Right ventricle myocardium superior (tissue), 1 donor: ENCODE results near the gene DNAJB6. TPM values are rescaled to one million over a fixed set of nuclear protein-coding genes. Genes with fewer than 3 reads are reported as not detected.
A peak's percentile ranks its signal among the peaks of the same experiment; 100 is the strongest.

Experiments used
- ATAC-seq: fragments of 200-7000 bp; cut with Tn5 transposase; one replicate; pipeline ENCODE4 v1.9.1; 2020; ENCODE audit warnings: mild to moderate bottlenecking; ENCODE audit not compliant: poor library complexity
- DNase-seq: peaks from one replicate; pipeline ENCODE4 v3.0.0-alpha.2; 2020
- intact Hi-C: fragments of 100-400 bp; cut with DNase I; formaldehyde crosslinking; loops from one replicate; pipeline ENCODE4 v1.11.2; 2022
- long read RNA-seq: library from polyadenylated mRNA; unstranded; transcript quantifications from one replicate; pipeline ENCODE4 v2.0.0, GENCODE V29; 2021
- total RNA-seq: library from RNA; stranded (reverse); fragmentation: NEBNext Ultra II Directional; extraction: Animal tissue kit (Norgen Biotek cat#: 25700); gene quantifications from one replicate; pipeline ENCODE4 v1.2.1, GENCODE V29; 2021
- donor health status: DM: no; HTN: yes; CAD: no; lungs with severe emphysema.

Gene DNAJB6
- 191 TPM for total RNA-seq
- long read RNA-seq, transcript DNAJB6-204 (8 exons, 1,609 nt): minor isoform, 32 of 735 reads
- long read RNA-seq, transcript DNAJB6-201 (10 exons, 2,527 nt): major isoform, 624 of 735 reads
- long read RNA-seq, partial matches to known transcripts: 24 of 735 reads
- long read RNA-seq, other reads (novel, unspliced or antisense): 55 of 735 reads

DNA sequence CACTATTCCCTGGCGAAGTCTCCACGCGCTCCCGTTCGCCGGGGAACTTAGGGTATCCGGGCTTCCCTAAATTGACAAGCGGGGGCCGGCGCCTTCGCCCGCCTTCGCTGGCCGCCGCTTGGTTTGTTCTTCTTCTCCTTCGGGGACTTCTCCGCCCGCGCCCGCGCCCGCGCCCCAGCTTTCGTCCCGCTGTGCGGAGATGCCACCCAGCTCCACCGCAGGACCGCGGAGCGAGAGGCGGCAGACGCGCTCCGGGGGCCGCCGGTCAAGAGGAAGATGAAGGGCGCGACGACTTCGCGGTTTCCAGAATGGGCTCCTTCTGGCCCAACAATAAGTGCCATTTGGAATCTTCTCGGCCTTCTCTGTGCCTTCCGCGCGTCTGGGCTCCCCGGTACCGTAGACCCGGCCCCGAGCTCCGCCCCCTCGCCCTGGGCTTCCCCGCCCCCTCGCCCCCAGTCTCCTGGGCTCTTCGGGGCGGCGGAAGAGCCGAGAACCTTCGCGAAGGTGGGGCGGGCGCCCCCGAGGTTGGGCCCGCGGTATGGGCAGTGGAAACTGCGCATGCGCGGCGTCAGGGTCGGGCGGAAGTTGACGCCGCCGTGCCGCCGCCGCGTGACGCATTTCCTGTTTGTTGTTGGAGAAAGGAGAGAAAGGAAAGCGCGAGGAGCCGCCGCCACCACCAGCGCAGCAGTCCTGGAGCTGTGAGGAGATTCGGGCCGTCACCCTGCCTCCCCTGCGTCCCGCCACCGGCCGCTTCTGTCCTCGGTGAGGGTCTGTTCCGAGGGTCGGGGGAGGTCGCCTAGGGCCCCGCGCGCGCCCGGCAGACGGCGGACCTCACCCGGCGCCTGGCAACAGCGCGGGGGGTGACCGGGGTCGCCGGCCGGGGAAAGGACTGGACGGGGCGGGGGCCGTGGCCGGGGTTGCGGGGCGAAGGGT, at the start of gene DNAJB6:
Gene DNAJB6, plus strand, starts transcription at position 622 of the 933 bp plus-strand sequence. CDS start 21,569 bp downstream, outside the sequence.
- DNase-seq (peak; percentile 95), ATAC-seq (peak; percentile 92)

DNA sequence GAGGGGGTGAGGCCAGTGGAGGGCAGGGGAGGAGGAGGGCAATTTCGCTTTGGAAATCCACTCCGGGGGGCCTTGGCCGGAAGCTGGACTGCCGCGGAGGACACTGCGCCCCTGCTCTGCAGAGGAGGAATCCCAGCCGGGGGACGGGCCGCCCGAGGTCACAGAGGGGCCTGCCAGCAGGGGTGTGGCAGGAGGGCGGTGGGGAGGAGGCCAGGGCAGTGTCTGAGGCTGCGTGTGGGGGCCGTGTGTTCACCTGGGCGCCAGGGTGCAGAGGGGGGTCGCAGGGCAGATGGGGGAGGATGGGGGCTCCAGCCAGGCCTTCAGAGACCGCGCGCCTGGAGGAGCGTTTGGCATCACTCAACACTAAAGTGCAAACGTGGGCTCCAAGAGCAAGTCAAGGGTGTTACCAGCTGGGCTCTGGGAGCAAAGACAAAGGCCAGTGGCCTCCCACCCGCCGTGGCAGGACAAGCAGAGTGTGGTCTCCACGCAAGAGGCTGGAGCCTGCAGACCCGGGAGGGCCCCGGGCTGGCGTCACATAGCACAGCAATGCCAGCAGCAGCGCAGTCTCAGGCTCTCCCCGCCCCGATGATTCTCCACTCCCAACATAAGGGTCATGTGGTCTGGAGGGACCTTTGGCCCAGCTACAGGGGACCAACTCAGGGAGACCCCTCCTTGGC, 45.3 kb upstream of the DNAJB6 start:
- DNase-seq: no peak
- no peak for ATAC-seq
- intact Hi-C loops: no loop called here

More for the DNA sequence above, at the start of gene DNAJB6:
- intact Hi-C loops: no loop called here

DNA sequence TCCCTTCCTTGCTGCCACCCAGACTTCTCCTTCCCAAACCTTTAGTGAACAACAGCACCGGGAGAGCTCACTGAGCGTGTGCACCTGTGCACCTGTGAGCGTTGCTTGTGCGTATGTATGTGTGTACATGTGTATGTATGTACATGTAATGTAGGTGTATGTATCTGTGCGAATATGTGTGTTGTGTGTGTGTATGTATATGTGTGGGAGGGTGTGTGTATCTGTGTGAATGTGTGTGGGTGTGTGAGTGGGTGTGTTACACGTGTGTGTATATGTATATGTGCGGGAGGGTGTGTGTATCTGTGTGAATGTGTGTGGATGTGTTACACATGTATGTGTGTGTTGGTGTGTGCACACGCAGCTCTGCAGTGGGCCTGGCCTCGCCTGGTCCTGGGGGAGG, 44.5 kb upstream of the DNAJB6 start:
- no peak for ATAC-seq
- intact Hi-C loops: no loop called here
- no peak for DNase-seq

DNA sequence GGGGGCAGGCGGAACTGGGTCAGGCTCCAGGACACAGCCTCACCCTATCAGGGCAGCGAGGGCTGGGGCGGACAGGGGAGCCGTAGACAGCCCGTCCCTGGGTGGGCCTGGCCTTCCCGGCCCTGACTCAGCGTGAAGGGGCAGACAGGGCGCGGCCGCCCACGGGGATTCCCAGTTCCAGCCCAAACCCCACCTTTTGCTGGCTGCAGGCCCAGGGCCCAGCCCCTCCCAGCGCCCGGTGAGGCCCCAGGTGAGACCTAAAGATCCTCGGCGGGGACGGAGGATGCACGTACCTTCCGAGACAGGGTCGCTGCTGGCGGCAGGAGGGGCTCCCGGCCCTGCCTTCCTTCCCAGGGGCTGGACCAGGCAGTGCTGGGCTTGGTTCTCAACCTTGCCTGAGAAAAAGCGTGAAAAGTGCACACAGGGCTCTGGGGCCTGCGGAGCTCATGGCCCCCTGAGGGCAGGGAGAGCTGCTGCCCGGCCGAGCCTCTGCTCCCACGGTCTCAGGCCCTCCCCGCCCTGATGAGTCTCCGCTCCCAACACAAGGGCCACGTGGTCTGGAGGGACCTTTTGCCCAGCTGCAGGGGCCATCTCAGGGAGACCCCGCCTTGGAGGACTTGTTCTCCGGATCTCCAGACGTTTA, 43.9 kb upstream of the DNAJB6 start:
- DNase-seq (no peak), ATAC-seq (no peak)
- intact Hi-C loops: no loop called here

DNA sequence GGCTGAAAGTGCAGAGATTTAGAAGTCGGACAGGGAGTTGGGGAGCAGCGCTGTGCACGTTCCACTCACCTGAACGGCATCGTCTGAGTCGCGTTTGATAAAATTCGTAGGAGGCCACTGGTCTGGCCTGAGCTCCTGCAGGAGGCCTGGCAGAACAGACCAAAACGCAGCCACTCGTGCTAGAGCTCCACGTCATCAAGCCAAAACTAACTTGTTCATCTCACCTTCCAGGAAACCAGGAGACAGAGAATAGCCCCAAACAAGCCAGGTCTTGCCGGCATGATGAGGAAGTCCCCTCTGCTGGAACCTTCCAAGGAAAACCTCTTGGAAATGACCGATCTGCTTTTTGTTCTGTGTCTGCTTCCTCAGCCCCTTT, 43.4 kb upstream of the DNAJB6 start:
- intact Hi-C loops: no loop called here
- no peak for DNase-seq
- no peak for ATAC-seq

DNA sequence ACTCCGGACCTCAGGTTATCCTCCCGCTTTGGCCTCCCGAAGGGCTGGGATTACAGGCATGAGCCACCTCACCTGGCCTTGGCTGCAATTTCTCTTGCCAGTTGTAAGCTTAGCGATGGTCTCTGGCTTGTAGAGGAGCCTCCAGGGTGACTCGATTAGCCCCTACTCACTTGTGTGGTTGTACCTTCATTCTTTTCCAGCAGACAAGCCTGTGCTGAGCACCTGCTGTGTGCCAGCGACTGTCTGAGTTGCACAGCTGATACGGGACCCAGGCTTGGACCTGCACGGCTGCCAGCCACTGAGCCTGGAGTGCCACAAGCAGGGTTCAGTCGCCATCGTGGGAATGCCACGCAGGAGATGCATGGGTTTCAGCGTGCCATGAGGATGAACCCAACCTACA, 42.0 kb upstream of the DNAJB6 start:
- DNase-seq (no peak), ATAC-seq (no peak)
- intact Hi-C loops: no loop called here

DNA sequence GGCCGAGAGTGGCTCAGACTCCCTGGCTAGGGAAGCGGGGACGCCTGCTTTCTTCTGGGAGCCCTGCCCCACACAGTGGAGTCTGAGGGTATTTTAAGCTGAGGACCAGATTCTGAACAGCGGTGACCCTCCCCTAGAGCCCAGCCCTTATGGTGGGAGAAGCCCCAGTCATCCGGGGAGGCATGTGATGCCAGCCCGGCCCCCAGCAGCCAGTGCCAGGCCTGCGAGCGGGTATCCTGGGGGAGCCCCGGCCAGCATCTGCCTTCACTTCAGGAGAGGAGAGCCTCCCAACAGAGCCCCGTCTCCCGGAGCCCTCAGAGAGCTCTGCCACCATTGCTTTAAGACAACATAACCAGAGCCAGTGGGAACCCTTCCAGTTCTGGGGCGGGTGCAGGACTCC, 41.5 kb upstream of the DNAJB6 start:
- intact Hi-C loops: no loop called here
- DNase-seq (no peak), ATAC-seq (no peak)

DNA sequence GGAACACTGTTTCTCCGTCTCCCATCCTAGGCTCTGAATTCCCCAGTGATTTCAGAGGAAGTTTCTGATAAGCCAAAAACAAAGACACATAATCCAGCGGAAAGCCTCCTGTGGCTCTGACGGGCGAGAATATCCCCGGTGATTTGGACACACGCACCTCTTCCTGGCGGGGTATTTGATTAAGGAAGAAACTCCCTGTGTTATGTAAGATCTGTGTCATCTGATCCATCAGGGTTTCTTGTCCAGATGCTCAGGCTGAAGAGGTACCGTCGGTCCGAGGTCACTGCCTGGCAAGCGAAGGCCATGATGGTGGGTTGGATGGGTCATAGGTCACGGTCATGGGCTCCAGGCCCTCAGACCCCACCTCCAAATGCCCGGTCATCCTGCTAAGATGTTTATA, 39.6 kb upstream of the DNAJB6 start:
- intact Hi-C loops: no loop called here
- DNase-seq (no peak), ATAC-seq (no peak)

DNA sequence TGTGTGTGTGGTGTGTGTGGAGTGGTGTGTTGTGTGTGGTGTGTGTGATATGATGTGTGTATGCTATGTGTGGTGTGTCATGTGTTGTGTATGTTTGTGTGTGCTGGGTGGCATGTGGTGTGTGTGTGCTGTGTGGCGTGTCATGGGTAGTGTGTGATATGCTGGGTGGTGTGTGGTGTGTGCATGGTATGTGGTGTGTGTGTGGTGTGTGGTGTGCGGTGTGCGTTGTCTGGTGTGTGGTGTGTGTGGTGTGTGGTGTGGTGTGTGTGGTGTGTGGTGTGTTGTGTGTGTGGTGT, 37.5 kb upstream of the DNAJB6 start:
- intact Hi-C loops: no loop called here
- ATAC-seq: no peak

DNA sequence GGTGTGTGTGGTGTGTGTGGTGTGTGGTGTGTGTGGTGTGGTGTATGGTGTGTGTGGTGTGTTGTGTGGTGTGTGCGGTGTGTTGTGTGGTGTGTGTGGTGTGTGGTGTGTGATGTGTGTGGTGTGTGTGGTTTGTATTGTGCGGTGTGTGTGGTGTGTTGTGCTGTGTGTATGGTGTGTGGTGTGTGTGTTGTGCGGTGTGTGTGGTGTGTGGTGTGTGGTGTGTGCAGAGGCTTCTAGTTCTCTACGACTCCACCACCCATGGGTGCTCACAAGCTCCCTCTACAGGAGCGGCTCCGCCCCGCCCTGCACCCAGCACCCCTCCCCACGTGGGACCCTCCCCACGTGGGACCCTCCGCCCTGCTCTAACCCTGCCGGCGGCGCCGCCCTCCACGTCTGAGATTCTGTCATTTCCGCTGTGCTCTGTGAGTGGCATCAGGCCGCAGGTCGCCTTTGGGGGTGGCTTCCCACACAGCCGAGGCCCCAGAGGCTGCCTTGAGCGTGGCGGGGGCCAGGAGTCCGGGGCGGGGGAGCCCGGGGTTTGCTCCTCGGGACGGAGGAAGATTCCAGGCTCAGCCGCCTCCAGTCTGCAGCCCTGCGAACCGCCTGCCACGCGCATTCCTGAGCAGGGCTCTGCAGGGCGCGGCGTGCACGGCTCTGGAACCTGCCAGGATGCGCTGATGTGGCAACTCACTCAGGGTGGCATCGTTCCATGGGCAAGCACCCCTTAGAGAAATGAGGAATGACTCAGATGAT, 37.0 kb upstream of the DNAJB6 start:
- no peak for DNase-seq
- ATAC-seq: peak; percentile 31
- intact Hi-C loops: no loop called here

More for the DNA sequence above, 37.5 kb upstream of the DNAJB6 start:
- no peak for DNase-seq

DNA sequence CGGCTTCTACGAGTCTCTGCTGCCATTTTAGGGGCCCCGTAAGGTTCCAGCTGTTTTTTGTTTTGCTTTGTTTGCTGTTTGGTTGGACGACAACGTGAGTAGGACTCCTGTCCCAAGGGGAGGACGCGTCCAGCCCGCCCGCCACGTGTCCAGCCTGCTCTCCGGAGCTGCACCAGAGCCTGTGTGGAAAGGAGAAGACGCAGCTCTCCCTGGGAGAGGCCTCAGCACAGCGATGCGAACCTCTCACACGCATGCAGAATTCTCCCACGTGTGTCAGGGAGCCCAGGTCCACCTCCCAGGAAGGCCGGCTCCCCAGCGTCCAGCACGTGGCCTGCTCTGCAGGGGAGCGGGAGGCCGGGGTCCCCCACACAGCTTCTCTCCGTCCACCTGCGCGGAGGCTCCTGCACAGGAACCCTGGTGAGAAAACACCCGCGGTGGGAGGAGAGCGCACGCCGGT, 36.4 kb upstream of the DNAJB6 start:
- DNase-seq (no peak), ATAC-seq (no peak)

DNA sequence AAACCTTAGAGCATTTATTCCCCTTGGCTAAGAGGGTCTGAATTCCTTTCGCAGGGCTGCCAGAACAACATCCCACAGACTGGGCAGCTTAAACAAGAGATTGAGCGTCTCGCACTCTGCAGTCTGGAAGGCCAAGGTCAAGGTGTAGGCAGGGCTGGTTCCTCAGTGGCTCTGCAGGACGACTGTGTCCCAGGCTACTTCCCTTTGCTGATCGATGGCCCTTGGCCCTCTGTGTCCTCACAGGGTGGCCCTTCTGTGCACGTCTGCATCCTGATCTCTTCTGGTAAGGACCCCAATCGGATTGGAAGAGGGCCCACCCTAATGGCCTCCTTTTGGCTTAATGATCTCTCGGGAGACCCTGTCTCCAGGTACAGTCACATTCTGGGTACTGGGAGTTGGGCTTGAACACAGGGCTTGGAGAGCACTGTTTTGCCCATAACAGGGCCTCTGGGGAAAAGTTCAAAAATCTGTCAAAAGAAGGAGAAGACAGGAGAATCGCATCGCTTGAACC, 35.1 kb upstream of the DNAJB6 start:
- intact Hi-C loops: no loop called here
- no peak for DNase-seq

More for the DNA sequence above, 36.4 kb upstream of the DNAJB6 start:
- intact Hi-C loops: no loop called here

DNA sequence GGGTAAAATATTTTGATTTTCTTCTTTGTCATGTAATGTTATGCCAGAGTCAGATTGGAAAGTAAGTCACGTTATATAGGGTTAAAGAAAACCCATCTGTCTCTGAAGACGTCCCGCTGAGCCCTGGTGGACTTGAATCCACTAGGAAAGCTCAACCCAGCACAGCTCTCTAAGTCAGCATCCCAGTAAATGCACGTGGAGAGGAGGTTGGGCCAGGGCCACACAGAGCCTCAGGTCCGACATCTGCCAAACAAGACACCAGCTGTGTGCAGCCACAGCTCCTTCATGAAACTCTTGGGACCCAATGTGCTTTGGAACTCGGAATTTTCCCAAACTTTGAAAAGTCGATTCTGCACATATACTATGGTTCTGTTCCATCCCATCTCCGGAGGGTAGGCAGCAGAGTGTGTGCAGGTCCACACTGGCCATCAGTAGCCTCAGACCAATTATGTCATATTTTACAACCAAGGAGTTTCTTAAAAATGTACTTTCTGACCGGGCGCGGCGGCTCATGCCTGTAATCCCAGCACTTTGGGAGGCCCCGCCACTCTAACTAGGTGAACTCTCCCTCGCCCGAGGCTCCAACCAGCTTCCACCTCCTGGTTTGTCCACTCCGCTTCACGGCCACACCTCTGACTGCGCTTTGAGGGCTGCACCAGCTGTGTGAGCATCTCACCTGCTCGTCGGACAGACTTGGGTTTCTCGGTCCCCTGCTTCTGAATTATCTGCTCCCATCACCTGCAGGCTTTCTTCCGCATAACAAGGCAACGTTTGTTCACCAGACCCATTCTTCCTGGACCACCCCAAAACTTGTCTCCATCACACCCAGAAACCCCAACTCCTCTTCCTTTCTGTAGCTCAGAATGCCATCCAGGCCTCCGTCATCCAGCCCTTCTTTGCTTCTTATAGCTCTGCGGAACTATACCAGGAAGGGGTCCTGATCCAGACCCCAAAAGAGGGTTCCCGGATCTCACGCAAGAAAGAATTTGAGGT, 29.7 kb upstream of the DNAJB6 start:
- intact Hi-C loops: no loop called here
- DNase-seq: no peak
- no peak for ATAC-seq

More for the DNA sequence above, 35.1 kb upstream of the DNAJB6 start:
- ATAC-seq: no peak

DNA sequence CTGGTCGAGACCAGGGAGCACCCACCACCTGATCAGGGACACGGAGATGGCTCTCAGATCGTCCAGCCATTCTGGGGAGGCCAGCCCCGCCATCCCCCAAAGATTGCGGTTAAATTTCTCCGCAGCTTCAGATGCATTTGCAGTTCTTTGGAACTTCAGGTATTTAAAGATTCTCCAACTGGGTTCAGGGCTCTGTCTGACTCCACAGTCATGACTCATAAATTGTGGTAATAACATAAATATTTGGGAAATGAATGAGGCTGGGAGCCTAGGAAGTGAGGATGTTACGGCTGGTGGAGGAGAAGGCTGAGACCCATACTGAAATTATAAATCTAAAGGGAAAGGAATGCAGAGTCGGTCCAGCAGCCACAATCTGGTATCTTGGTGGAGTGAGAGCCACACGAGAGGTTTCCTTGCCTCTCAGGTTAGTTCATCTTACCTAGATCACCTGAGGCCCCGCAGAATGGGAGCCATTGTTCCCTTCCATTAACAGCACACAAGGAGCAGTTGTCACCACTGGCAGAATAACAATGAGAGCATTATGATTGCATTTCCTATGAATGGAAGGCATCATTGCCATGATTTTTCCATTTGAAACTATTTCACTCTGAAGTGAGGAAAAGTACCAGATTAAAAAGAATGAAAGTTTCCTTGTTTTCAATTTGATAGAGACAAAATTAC, 26.7 kb upstream of the DNAJB6 start:
- intact Hi-C loops: no loop called here
- DNase-seq (no peak), ATAC-seq (no peak)

DNA sequence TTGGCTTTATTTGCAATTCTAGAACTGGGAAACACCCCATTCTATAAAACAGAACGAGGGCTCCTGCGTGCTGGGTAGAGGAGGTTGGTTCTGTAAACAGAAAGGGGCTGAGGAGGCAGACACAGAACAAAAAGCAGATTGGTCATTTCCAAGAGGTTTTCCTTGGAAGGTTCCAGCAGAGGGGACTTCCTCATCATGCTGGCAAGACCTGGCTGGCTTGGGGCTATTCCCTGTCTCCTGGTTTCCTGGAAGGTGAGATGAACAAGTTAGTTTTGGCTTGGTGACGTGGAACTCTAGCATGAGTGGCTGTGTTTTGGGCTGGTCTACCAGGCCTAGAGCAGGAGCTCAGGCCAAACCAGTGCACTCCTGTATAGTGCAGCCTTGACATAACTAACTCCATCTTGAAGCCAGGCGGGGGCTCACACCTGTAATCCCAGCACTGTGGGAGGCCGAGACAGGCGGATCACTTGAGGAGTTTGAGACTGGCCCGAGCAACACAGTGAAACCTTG, 26.1 kb upstream of the DNAJB6 start:
- no peak for ATAC-seq
- intact Hi-C loops: no loop called here
- no peak for DNase-seq

DNA sequence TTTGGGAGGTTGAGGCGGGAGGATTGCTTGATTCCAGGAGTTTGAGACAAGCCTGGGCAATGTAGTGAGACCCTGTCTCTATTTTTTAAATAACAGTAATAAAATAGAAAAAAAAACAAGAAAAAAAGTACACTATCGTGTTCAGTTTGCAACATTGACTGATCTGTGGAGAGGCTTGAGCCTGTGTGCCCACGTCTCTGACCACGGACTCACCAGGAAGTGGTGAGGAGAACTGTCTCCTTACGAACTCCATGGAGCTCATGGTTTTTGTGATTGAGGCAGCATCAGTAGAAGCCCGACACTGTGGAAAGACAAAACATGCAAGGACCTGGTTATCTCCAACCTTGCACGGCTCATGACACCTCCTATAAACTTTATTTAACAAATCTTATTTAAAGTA, 23.9 kb upstream of the DNAJB6 start:
- intact Hi-C loops: no loop called here
- ATAC-seq (no peak), DNase-seq (no peak)

DNA sequence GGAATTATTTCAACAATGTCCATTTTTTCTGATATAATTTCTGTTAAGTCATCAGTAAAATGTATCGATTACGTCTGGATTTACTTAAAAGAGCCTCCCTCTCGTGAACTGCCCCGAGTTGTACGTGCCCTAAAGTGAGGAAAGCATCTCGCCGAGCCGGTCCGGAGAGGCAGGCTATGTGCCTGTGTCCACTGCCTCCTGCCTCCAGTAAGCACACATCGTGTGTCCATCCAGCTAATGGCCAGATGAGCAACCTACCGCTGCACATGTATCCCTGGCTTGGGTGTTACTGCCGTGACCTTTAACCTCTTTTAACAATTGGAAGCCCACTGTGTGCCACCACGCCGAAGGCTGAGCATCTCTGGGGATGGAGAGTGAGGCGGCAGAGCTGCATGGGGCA, 23.2 kb upstream of the DNAJB6 start:
- ATAC-seq (no peak), DNase-seq (no peak)
- intact Hi-C loops: no loop called here
